Dermis microvascular lymphatic vessel endothelial cell (primary cell): ENCODE measurements around the gene SLC25A1. TPM values are rescaled to one million over a fixed set of nuclear protein-coding genes. Genes with fewer than 3 reads are reported as not detected.
"Not testable (repeated sequence)": the region's sequence is repeated elsewhere in the genome, so short reads cannot be mapped to it uniquely, and the experiment has no call there.

Experiments used
- DNase-seq, 2 donors: peaks; one replicate each; pipeline versions ENCODE4 v3.0.0 to v3.0.0-alpha.2; 2010; ENCODE audit warnings: low read depth in 2 of 2
- total RNA-seq: library from RNA; depleted of rRNA; stranded (reverse); fragments of >200 nt; gene quantifications from 2 replicates; pipeline ENCODE4 v1.2.1, GENCODE V29; 2014

SLC25A1 gene
- total RNA-seq, 1 donor from 2014 or later = 70.0 TPM

DNA sequence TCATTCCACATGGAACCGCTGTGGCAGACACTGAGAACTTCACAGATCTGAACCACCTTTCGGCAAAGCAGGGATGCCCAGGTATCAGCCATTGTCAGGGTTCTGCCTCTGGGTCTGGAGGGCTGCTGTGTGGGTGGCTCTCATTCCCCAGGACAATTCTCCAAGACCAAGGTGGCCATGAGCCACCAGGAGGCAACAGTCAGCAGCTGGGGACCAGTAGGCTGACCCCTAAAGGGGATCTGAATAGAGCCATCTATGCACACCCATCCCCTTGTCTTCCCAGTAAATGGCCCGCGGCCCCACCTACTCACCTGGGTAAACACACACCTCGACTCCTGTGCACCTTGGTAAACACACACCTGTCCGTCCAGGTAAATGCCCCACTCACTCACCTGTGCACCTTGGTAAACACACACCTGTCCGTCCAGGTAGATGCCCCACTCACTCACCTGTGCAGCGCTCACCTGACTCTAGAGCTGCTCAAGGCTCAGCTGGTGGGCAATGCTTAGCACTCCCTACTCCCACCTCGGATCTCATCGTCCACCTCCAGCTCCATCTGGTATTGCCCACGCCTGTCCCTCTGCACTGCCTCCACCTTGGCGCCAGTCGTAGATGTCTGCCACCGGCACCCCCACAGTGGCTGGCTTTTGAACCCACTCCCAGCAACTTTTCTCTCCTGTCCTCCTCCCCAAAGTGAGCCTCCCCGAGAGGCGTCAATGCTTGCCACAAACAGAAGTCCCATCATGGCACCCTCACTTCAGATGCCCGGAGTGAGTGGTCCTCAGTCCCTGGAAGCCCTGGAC, 10.2 kb downstream of the SLC25A1 start:
- DNase-seq = no peak

DNA sequence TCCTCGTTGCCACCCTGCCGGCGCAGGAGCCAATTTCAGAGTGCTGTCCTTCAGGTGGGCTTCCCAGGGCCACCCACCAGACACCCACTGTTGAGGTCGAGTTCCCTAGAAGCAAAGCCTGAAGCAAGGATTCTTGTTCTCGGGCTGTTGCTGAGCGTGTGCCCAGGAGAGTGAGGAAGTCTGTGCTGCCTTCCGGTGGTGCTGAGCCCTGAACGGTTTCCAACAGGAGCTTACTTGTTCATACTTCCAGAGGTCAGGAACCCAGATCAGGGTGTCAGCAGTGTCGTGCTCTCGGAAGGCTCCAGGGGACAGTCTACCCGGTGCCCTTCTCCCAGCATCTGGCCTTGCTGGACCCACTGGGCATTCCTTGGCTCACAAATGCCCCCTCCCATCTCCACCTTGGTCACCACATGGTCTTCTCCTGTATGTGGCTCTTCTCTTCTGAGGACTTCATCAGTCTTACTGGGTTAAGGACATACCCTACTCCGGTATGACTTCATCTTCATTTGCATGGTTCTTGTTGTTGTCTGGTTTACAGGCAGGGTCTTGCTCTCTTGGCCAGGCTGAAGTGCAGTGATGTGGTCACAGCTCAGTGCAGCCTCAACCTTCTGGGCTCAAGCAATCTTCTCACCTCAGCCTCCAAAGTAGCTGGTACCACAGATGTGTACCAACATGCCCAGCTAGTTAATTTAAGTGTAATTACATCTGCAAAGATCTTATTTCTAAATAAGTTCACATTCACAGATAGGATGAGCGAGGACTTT, 11.2 kb downstream of the SLC25A1 start:
- no peak for DNase-seq

DNA sequence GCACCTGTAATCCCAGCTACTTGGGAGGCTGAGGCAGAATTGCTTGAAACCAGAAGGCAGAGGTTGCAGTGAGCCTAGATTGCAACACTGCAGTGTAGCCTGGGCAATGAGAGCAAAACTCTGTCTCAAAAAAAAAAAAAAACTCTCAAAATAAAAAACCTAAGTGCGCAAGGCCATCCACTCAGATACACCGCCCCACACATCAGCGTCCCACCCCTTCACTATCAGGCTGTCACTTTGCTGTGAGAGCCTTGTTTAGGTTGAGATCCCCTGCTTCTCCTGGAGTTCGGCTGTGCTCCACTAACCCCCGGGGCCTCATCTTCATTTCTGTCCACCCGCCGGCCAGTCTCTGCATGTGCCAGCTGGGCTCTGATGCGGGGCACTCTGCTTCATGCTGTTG, 12.1 kb downstream of the SLC25A1 start:
- DNase-seq = no peak

DNA sequence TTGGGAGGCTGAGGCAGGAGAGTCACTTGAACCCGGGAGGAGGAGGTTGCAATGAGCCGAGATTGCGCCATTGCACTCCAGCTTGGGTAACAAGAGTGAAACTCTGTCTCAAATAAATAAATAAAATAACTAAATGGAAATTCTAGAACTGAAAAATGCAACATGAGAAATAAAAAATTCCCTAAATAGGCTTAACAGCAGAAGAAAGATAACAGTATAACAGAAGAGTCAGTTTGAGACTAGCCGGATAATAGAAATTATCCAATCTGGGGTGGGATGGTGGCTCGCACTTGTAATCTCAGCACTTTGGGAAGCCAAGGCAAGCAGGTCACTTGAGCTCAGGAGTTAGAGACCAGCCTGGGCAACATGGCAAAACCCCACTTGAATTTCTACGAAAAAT, 14.1 kb downstream of the SLC25A1 start:
- no peak for DNase-seq

DNA sequence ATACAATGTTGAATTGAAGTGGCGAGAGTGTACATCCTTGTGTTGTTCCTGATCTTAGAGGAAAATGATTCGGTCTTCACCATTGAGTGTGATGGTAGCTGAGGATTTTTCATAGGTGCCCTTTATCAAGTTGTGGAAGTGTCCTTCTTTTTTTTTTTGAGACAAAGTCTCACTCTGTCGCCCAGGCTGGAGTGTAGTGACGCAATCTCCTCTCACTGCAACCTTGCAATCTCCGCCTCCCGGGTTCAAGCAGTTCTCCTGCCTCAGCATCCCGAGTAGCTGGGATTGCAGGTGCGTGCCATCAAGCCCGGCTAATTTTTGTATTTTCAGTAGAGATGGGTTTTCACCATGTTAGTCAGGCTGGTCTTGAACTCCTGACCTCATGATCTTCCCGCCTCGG, 19.9 kb downstream of the SLC25A1 start:
- not testable (repeated sequence) for DNase-seq

DNA sequence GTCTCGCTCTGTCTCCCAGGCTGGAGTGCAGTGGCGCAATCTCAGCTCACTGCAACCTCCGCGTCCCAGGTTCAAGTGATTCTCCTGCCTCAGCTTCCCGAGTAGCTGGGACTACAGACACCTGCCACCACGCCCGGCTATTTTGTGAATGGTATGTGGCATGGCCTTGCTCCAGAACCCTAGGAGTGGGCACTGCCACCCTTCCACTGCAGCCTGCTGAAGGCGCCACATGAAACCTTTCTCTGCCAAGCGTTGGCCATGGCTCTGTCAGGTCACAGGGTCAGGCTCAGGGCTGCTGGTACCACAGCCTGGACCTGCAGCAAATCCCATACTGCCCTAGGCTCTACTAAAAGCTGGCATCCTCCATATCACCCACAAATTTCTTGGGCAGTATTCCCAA, 22.4 kb downstream of the SLC25A1 start:
- not testable (repeated sequence) for DNase-seq

DNA sequence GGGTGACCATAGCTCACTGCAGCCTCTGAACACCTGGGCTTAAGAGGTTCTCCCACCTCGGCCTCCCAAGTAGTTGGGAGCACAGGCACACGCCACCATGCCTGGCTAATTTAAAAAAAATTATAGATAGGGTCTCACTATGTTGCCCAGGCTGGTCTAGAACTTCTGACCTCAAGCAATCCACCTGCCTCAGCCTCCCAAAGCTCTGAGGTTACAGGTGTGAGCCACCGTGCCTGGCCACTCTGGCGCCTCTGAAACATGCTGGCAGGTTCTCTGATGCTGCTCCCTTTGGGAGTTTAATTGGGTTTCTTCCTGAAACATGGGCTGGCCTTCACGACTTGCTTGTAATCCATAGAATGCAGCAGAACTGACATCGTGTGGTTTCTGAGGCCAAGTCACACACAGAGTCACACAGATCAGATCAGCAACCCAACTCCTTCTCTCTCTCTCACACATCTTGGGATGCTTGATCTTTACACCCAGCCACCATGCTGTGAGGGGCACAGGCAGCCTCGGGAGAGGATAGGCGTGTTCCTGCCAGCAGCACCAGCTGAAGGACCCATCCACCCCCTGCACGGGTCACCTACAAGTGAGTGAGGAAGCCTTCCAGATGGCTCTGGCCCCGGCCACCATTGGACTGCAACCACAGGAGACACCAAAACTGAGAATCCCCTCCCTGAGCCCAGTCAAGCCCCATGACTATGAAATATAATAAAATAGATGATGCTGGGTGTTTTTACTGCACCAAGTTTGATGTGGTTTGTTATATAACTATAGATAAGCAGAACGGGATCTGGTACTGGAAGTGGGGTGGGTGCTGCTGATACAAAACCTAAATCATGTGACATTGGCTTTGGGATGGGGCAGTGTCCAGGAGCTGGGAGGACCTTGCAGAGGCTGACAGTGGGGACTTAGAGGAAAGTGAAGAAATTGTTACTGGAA, 25.3 kb downstream of the SLC25A1 start:
- DNase-seq = no peak

DNA sequence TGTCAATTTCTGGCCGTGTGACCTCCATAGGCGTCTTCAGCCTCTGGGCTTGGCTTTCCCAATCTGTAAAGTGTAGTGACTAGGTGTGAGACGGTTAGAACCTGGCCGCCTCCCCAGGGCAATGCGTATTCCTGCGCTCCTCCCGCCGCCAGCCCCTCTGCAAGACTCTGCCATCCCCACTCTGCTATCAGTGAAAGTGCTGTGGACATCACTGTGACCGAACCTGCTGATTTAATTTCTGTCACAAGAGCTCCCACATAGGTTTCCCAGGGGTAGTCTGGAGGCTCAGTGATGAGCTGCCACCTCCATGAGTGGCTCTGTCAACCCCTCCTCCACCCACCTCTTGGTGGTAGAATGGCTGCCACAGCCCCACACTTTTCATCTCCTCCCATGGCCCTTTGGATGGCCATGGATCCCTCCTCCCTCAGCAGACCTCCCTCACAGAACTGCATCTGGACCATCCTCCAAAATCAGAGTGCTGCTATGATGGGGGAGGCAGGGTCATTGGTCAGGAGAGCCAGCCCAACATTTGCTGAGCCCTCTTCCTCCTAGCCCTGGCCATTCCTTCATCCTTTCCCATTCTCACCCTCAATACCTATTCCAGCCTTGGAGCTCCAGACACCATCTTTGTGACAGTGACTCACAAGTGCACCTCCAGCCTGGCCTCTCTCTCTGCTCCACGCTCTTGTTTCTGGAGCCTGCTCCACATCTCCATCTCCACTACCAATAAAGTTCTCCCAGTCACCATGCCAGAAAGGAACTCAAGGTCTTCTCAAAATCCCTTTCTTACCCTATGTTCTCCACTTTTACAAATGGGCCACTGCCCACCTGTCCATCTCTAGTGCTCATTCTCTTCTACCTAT, 27.0 kb downstream of the SLC25A1 start:
- no peak for DNase-seq

DNA sequence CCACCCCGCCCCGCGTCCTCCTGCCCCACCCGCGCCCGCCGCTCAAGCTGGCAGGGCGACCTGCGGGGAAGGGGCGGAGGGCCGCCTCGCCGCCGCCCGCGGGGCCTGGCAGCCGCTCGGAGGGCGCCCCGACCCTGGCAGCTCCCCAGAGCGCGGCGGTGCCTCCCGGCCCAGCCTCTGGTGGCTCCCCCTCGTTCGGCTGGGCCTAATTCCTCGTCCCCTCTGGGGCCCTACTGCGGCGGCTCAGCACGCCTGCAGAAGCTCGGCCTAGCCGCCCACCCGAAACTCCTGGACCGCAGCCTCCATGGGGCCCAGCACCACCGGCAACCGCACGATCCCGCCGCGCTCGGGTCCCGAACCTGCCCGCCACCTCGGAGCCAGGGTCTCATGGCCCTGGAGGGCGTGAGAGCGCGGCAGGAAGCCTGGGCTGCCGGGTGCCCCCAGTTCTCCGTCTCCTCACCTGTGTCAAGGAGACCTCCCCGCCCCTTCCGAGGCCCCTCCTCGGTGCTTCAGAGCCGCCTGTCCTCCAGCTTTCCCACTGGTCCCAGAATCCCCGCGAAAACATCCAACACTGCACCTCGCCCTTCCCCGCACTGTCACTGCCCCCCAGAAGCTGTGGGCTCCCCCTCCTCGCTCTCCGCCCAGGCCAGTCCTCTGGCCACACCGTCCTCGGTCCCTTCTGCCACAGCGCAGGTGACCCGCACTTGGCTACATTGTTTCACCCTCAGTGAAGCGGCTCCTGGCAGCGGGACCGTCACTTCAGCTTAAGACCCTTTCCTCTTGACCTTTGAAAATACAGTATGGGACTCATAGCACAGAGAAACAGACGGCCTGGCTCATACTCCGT, 27.8 kb downstream of the SLC25A1 start:
- no peak for DNase-seq

DNA sequence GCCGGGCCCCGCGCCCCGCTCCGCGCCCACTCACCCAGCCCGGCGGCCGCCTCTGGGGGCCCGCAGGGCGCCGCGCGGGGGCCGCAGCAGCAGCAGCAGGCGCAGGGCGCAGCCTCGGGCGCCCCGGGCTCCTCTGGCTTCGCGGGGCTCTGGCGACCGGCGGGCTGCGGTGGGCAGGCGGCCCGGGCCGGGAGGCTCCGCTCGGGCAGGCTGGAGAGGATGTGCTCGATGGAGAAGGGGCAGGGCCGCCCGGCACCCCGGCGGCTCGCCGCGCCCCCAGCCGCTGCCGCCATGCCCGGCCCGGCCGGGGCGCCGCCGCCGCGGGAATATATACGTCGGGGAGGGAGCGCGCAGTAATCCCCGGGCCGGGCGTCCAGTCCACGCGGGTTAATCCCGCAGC, 28.5 kb downstream of the SLC25A1 start, which contains the start of gene GSC2:
Gene GSC2 (minus strand): TSS at position 302 of the 400 bp plus-strand sequence. CDS start 9 bp downstream, at position 293.
- no peak for DNase-seq

DNA sequence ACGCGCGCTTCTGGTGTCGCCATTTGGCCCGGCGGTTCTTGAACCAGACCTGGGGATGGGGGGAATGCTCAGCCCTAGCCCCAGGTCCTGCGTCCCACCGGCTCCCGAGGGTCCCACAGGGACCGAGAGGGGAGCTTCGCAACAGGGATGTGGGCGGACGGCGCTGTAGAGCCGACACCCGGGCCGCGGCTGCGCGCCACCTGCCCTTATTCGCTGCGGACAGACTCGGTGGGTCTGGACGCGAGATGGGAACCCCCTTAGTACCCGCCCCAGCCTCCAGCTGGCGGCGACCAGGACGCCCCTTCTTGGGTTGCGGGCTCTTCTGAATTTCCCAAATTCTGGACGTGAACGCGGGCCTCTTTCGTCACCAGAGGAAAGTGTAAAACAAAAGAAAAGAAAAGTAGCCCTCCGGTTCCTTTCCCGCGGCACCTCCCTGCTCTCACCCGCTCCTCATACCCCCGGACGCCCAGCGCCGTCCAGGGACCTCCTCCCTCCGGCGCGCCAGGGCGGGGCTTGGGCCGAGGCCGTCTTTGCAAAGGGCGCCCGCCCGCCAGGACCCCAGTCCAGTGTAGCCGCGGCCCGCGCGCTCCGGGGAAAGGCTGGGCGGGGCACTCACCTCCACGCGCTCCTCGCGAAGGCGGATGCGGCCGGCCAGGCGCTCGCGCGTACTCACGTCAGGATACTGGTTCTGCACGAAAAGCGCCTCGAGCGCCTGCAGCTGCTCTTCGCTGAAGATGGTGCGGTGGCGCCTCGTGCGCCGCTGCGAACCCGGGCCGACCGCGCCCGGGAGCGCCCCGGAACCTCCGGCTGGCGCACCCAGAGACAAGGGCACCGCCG, 29.3 kb downstream of the SLC25A1 start:
- DNase-seq = peak in 1 of 2 donors; percentile 16

DNA sequence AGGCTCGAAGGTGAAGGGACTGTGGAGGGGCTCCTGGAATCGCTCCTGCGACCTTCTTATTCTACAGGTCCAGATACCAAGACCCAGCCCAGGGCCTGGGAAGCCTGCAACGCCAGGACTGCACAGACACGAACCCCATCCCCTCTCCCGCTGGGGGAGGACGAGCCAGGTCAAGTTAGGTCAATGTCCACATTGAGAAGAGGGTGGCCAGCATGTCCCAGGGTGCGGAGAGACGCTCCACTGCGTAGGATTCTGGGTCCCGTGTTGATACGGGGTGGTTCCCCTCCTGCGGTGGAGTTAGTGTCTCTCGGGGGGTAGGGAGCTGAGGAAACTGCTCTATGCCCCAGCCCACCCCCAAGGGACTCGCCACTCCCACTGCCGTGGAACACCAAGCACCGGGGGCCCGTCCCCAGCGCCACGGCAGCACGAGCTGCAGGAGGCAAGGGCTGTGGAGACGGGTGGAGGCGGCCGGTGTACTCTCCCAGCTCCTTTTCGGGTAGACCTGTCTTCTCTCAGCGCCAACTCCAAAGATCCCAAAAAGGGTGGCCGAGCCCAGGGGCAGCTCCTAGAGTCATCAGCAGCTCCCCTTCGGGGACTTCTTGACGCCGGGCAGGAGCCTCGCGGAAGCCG, 30.0 kb downstream of the SLC25A1 start:
- DNase-seq = no peak

DNA sequence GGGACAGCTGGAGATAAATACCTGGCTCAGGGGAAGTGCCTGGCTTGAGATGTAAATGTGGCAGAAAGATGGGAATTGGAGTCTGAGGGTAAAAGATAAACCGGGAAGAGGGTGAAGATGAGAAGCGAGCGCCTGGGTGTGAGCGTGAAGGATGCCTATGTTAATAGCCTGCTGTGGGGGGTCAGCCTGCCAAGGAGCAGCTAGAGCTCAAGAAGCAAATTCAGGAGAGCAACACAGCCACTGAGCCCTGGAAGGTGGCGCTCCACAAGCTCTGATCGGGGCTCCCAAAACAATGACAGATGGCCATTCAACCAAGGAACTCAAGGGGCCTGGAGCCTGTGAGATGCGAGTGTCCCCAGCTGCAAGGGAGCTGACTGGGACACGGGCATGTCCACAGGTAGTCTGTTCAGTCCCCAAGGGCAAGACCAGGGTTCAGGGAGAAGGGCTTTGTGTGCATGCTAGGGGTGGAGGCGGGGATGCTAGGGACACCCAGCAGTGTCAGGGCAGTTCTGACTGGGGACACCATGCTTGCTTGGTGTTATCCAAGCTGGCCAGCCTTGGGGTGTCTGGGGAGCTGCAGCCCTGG, 31.2 kb downstream of the SLC25A1 start:
- DNase-seq = no peak

DNA sequence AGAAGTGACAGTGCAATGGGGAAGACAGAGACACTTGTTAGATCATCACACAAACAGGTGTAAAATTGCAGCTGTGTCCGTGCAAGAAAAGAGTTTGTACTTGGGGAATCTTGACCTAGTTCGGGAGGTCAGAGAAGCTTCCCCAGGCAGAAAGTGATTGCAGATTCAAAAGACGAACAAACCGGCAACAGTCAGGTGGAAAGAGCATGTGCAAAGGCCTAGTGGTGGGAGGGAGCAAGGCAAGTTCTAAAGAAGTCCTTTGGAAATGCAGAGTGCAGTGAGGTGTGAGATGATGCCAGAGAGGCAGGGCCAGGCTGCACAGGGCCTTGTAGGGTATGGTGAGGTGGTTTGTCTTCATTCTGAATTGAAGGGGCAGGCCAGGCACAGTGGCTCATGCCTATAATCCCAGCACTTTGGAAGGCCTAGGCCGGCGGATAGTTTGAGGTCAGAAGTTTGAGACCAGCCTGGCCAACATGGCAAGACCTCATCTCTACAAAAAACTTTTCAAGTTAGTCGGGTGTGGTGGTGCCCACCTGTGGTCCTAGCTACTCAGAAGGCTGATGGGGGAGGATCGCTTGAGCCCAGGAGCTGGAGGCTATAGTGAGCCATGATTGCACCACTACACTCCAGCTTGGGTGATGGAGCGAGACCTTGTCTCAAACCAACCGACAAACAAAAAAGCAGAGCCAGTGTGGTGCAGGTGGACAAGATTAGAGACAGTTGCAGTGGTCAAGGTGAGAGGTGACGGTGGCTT, 32.1 kb downstream of the SLC25A1 start:
- no peak for DNase-seq

DNA sequence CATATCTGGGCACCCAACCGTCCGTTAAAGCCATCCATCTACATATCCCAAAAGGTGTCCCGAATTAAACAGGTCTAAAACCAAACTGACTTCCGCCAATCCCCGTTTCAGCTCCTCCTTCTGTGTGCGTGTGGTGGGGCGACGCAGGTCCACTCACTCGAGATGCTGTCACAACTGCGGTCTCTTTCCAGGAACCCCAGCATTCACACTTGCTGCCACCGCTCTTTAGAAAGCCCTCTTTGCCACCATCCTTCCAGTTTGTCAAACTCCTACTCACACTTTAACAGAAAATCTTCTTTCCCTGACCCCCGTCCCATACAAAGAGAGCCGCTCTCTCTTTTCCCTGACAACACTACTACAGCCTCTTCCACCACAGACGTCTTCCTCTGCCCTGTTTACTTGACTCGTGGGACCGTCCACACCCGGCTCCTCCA, 34.6 kb downstream of the SLC25A1 start:
- DNase-seq = peak in 1 of 2 donors; percentile 25

DNA sequence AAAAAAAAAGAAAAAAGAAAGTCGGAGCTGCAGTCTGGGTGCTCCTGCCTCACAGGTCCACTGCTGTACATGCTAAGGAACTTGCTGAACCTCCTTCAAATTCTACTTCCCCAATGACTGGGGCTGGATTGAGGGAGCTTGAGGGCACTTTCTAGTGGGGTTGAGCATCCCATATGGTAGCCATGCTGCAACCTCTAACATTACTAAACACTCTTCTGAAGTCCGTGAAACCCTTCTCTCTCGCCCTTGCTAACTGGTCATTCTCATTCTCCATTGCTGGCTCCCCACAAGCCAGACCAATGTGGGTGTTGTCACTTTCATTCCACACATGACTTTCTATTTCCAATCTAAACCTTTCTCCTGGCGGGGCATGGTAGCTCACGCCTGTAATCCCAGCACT, 35.3 kb downstream of the SLC25A1 start:
- no peak for DNase-seq

DNA sequence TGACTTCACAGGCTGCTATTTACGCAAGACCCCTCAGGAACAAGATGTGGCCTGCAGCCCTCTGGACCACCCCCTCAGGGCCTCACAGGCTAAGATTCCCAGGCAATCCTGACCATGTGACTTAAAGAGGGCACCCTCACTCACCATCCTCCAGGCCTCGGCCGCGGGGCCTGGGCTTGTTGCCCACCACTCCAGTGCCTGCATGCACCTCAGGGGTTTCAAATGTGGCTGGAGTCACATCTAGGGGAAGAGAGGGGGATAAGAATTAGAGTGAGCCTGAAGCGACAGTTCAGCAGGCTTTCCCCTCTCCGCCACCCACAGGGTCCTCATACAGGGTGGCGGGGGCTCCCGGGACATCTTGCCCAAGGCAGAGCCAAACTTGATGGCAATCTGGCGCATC, 36.1 kb downstream of the SLC25A1 start:
- no peak for DNase-seq
